HG03103 (cell line): Measurements from ENCODE around the gene PTPRD.
"Not testable (repeated sequence)": the region's sequence is repeated elsewhere in the genome, so short reads cannot be mapped to it uniquely, and the experiment has no call there.

ENCODE experiments used
- ATAC-seq: cut with Tn5 transposase; IDR thresholded peaks from one replicate; pipeline ENCODE4 v1.9.1; 2021; ENCODE audit warnings: low read depth; ENCODE audit not compliant: unreplicated experiment

The PTPRD gene

GRCh38 chr9:8724284-8725018, 1888.4 kb downstream of the PTPRD start:
- no peak for ATAC-seq

- no peak for ATAC-seq
Measured at GRCh38 chr9:8723195-8723594, 1889.6 kb downstream of the PTPRD start.

GRCh38 chr9:8719833-8720486, 1892.8 kb downstream of the PTPRD start:
- ATAC-seq = no peak

GRCh38 chr9:8718121-8718725, 1894.6 kb downstream of the PTPRD start:
- ATAC-seq = no peak

- ATAC-seq = no peak
Measured at GRCh38 chr9:8717146-8717545, 1895.7 kb downstream of the PTPRD start.

GRCh38 chr9:8715788-8716187, 1897.0 kb downstream of the PTPRD start:
- no peak for ATAC-seq

GRCh38 chr9:8713811-8714165, 1899.0 kb downstream of the PTPRD start:
- no peak for ATAC-seq

GRCh38 chr9:8713149-8713810, 1899.5 kb downstream of the PTPRD start:
- no peak for ATAC-seq

- ATAC-seq = no peak
Measured at GRCh38 chr9:8709731-8710130, 1903.1 kb downstream of the PTPRD start.

- no peak for ATAC-seq
Measured at GRCh38 chr9:8708728-8709127, 1904.1 kb downstream of the PTPRD start.

- ATAC-seq = no peak
Measured at GRCh38 chr9:8706998-8707397, 1905.8 kb downstream of the PTPRD start.

- ATAC-seq = no peak
Measured at GRCh38 chr9:8706531-8706930, 1906.3 kb downstream of the PTPRD start.

GRCh38 chr9:8705861-8706260, 1906.9 kb downstream of the PTPRD start:
- ATAC-seq = no peak

- ATAC-seq = no peak
Measured at GRCh38 chr9:8703904-8704303, 1908.9 kb downstream of the PTPRD start.

GRCh38 chr9:8701904-8702303, 1910.9 kb downstream of the PTPRD start:
- no peak for ATAC-seq

GRCh38 chr9:8697565-8697964, 1915.2 kb downstream of the PTPRD start:
- not testable (repeated sequence) for ATAC-seq

- no peak for ATAC-seq
Measured at GRCh38 chr9:8696516-8696915, 1916.3 kb downstream of the PTPRD start.

GRCh38 chr9:8694983-8695588, 1917.7 kb downstream of the PTPRD start:
- no peak for ATAC-seq

- no peak for ATAC-seq
Measured at GRCh38 chr9:8693464-8693863, 1919.3 kb downstream of the PTPRD start.

- no peak for ATAC-seq
Measured at GRCh38 chr9:8686516-8686915, 1926.3 kb downstream of the PTPRD start.

GRCh38 chr9:8685825-8686224, 1927.0 kb downstream of the PTPRD start:
- ATAC-seq = no peak
